HepG2 (cell line): ENCODE measurements around the gene WSCD2. TPM values are rescaled to one million over a fixed set of nuclear protein-coding genes. Genes with fewer than 3 reads are reported as not detected.

ENCODE experiments used
- ATAC-seq: fragments of 200-7000 bp; cut with Tn5 transposase; 3 replicates; pipeline ENCODE4 v1.9.1; 2020; ENCODE audit warnings: mild to moderate bottlenecking, moderate library complexity
- BruUV-seq: library from RNA; stranded (reverse); fragments of 400-500 nt; replicated peaks from 2 replicates; lab custom pipeline; 2021; lab: Mats Ljungman, UMichigan
- CTCF ChIA-PET: fragments of 300-600 bp; formaldehyde crosslinking; extraction: SDS; loops from one replicate; lab custom pipeline; 2021; ENCODE audit warnings: low total read pairs, inconsistent platforms, low intra/inter-chr PET ratio; lab: Yijun Ruan, JAX
- POLR2A ChIA-PET: fragments of 350-600 bp; sonication (Branson Sonifier 250); formaldehyde crosslinking; loops from one replicate; lab custom pipeline; 2020; ENCODE audit warnings: antibody characterized with exemption, inconsistent platforms; lab: Yijun Ruan, JAX
- DNase-seq: peaks from one replicate; pipeline ENCODE4 v3.0.0-alpha.2; 2015; ENCODE audit warnings: low spot score
- FAIRE-seq: peaks from 3 replicates; lab custom pipeline; 2011; peaks lifted over from hg19 to GRCh38; lab: Jason Lieb, UNC
- H2AFZ ChIP-seq: one replicate; pipeline ENCODE4 v1.6.1; 2011; ENCODE audit warnings: low read length, inconsistent platforms
- H3K27ac ChIP-seq: fragments of 300-600 bp; 3 replicates; pipeline ENCODE4 v1.8.0; 2011; ENCODE audit warnings: mixed run types, mild to moderate bottlenecking, mixed read lengths, low read length, inconsistent platforms; ENCODE audit not compliant: insufficient read depth; ENCODE audit errors: extremely low read length
- H3K27me3 ChIP-seq, 2 experiments: fragments of 200-600 bp in 1 of 2; 2 replicates in 1 of 2; 3 replicates in 1 of 2; pipeline versions ENCODE4 v1.6.0 to v1.8.0; 2011; ENCODE audit warnings: low read length in 2 of 2, mild to moderate bottlenecking in 2 of 2, moderate library complexity in 2 of 2, inconsistent platforms in 1 of 2; ENCODE audit not compliant: insufficient read depth in 2 of 2, control insufficient read depth in 1 of 2
- H3K36me3 ChIP-seq, 2 experiments: fragments of 200-600 bp in 1 of 2; replicated peaks in 1 of 2; 2 replicates in 1 of 2; 3 replicates in 1 of 2; pipeline versions ENCODE4 v1.5.1 to v1.8.0; 2011; ENCODE audit warnings: low read length in 2 of 2, inconsistent platforms in 1 of 2; ENCODE audit not compliant: insufficient read depth in 2 of 2, control insufficient read depth in 1 of 2
- H3K4me1 ChIP-seq: 2 replicates; pipeline ENCODE4 v1.5.1; 2012; ENCODE audit warnings: low read length, inconsistent platforms; ENCODE audit not compliant: insufficient read depth
- H3K4me2 ChIP-seq: 2 replicates; pipeline ENCODE4 v1.6.0; 2011; ENCODE audit warnings: low read depth, low read length, inconsistent platforms
- H3K4me3 ChIP-seq, 3 experiments: fragments of 200-600 bp in 1 of 3; sonication (generic), shearing (Covaris generic) in 1 of 3; replicated peaks in 1 of 3; 2 replicates each; pipeline ENCODE4 v1.5.1; 2011 to 2016; ENCODE audit warnings: low read length in 3 of 3, inconsistent platforms in 2 of 3, low read depth in 2 of 3, mild to moderate bottlenecking in 2 of 3, control low read depth in 1 of 3, mixed read lengths in 1 of 3; ENCODE audit not compliant: insufficient read depth in 1 of 3
- H3K79me2 ChIP-seq: one replicate; pipeline ENCODE4 v1.6.1; 2011; ENCODE audit warnings: low read length, inconsistent platforms; ENCODE audit not compliant: insufficient read depth
- H3K9ac ChIP-seq: 2 replicates; pipeline ENCODE4 v1.6.0; 2011; ENCODE audit warnings: mild to moderate bottlenecking, low read depth, low read length, inconsistent platforms; ENCODE audit not compliant: insufficient read depth
- H3K9me3 ChIP-seq: 2 replicates; pipeline ENCODE4 v1.5.1; 2012; ENCODE audit warnings: mild to moderate bottlenecking, low read length
- H4K20me1 ChIP-seq: 2 replicates; pipeline ENCODE4 v1.6.0; 2011; ENCODE audit warnings: inconsistent platforms, mild to moderate bottlenecking, low read length, moderate library complexity; ENCODE audit not compliant: insufficient read depth
- CHD4 ChIP-seq: fragments of 200-600 bp; sonication (generic); IDR thresholded peaks from 2 replicates; pipeline ENCODE4 v1.7.0; 2017; ENCODE audit warnings: mild to moderate bottlenecking, low read length, borderline replicate concordance
- JDP2 ChIP-seq: sonication (generic); formaldehyde crosslinking; IDR thresholded peaks from 2 replicates; pipeline ENCODE4 v1.8.1; 2022; ENCODE audit warnings: missing genetic modification reagents, borderline replicate concordance
- MAZ ChIP-seq, 2 experiments: sonication (generic) in 1 of 2; formaldehyde crosslinking in 1 of 2; IDR thresholded peaks; 2 replicates each; pipeline versions ENCODE4 v1.5.0 to v1.6.1; 2012 to 2020; ENCODE audit warnings: low read depth in 2 of 2, mild to moderate bottlenecking in 2 of 2, borderline replicate concordance in 1 of 2, improper control_type of control experiment in 1 of 2, low read length in 1 of 2, missing genetic modification reagents in 1 of 2, moderate library complexity in 1 of 2
- MED8 ChIP-seq: sonication (generic); formaldehyde crosslinking; IDR thresholded peaks from 2 replicates; pipeline ENCODE4 v1.8.1; 2023; ENCODE audit warnings: mild to moderate bottlenecking, missing genetic modification reagents; ENCODE audit not compliant: insufficient replicate concordance
- MLX ChIP-seq: IDR thresholded peaks from 2 replicates; pipeline ENCODE4 v1.6.1; 2016
- ONECUT2 ChIP-seq: sonication (generic); formaldehyde crosslinking; IDR thresholded peaks from 2 replicates; pipeline ENCODE4 v1.4.0; 2020; ENCODE audit warnings: missing genetic modification reagents
- RCOR2 ChIP-seq: IDR thresholded peaks from 2 replicates; pipeline ENCODE4 v1.6.1; 2016; ENCODE audit warnings: missing biosample characterization, missing genetic modification reagents
- RFX3 ChIP-seq: IDR thresholded peaks from 2 replicates; pipeline ENCODE4 v1.6.1; 2016; ENCODE audit warnings: missing biosample characterization, missing genetic modification reagents
- TEAD2 ChIP-seq: sonication (generic); formaldehyde crosslinking; IDR thresholded peaks from 2 replicates; pipeline ENCODE4 v1.9.0; 2021; ENCODE audit warnings: missing genetic modification reagents
- ZFP62 ChIP-seq: sonication (generic); formaldehyde crosslinking; IDR thresholded peaks from 2 replicates; pipeline ENCODE4 v1.4.0; 2020; ENCODE audit warnings: missing genetic modification reagents
- ZNF205 ChIP-seq: IDR thresholded peaks from 2 replicates; pipeline ENCODE4 v1.6.1; 2018; ENCODE audit warnings: missing biosample characterization, missing genetic modification reagents
- ZNF569 ChIP-seq: sonication (generic); formaldehyde crosslinking; IDR thresholded peaks from 2 replicates; pipeline ENCODE4 v1.5.0; 2020; ENCODE audit warnings: mild to moderate bottlenecking, missing genetic modification reagents, moderate library complexity, borderline replicate concordance
- ZSCAN5A ChIP-seq: sonication (generic); formaldehyde crosslinking; IDR thresholded peaks from 2 replicates; pipeline ENCODE4 v1.8.0; 2022; ENCODE audit warnings: mild to moderate bottlenecking, missing genetic modification reagents, borderline replicate concordance
- WGBS: methylation state at CpG from one replicate; pipeline ENCODE4 v1.1.6; 2017; ENCODE audit warnings: low lambda C conversion rate; 5-methylcytosine and 5-hydroxymethylcytosine counted together
- in situ Hi-C: cut with HindIII; loops from 2 replicates; pipeline ENCODE4 v1.10.0; 2017; ENCODE audit warnings: low pct_unique_long_range_greater_than_20kb; ENCODE audit not compliant: extremely low pct_ligation_motif_present
- intact Hi-C: fragments of 100-400 bp; cut with micrococcal nuclease; formaldehyde crosslinking; loops from one replicate; pipeline ENCODE4 v1.10.0; 2022; ENCODE audit not compliant: unreplicated experiment
- polyA plus RNA-seq, 8 experiments: library from polyadenylated mRNA; depleted of rRNA in 3 of 8; stranded (reverse) in 7 of 8; unstranded in 1 of 8; fragments of >200 nt; fragmentation: Illumina TruSeq in 4 of 8; extraction: Trizol in 4 of 8; gene quantifications; 2 replicates each; pipeline versions ENCODE4 v1.2.1 to v1.2.3, GENCODE V29; 2011 to 2016; ENCODE audit warnings: low read depth in 4 of 8, missing spikeins in 1 of 8, mixed read lengths in 1 of 8; ENCODE audit not compliant: insufficient read depth in 1 of 8
- total RNA-seq, 5 experiments: library from RNA; depleted of rRNA; stranded (reverse); fragments of >200 nt; fragmentation: Illumina TruSeq; extraction: Trizol; gene quantifications; 2 replicates each; pipeline ENCODE4 v1.2.3, GENCODE V29; 2016; ENCODE audit warnings: low read depth in 1 of 5

WSCD2 gene
- total and polyA plus RNA-seq, 2 of the 13 experiments (the other 11 are each of a cell fraction or from before 2014, with no cell fraction given), result not detected

- ATAC-seq (no peak), FAIRE-seq (no peak), DNase-seq (no peak)
- no peaks in the 10 kb centered on the region for H3K4me1 ChIP-seq
- CTCF ChIA-PET, result no interaction called here
- H3K9ac ChIP-seq, result no peak overlapping the region
- H3K27me3 ChIP-seq, result peaks cover 2 to 9% of the 10 kb centered on the region in 2 experiments; a peak in 3 of 5 replicates
- no peak overlapping the region for H3K4me2 ChIP-seq
- TF ChIP-seq MED8 (CRISPR knock-in tag) (no peak), JDP2 (CRISPR knock-in tag) (no peak), RFX3 (CRISPR knock-in tag) (no peak), RCOR2 (CRISPR knock-in tag) (no peak), CHD4 (no peak), ZNF569 (CRISPR knock-in tag) (no peak), ZNF205 (no peak), ONECUT2 (CRISPR knock-in tag) (no peak), ZSCAN5A (CRISPR knock-in tag) (no peak), MLX (no peak), TEAD2 (CRISPR knock-in tag) (no peak), MAZ (IDR thresholded peaks at IDR 0.05; ENCODE audit: borderline replicate concordance, low read depth, low read length) (no peak), MAZ (CRISPR knock-in tag; IDR thresholded peaks at IDR 0.05; ENCODE audit: low read depth) (no peak), ZFP62 (CRISPR knock-in tag) (no peak)
- in situ Hi-C loops, result no loop called here
- no peak overlapping the region for H3K27ac ChIP-seq
- intact Hi-C loops, result no loop called here
- H3K79me2 ChIP-seq, result no peaks in the 10 kb centered on the region
- POLR2A ChIA-PET, result no interaction called here
- no peaks in the 10 kb centered on the region for H3K36me3 ChIP-seq
- H3K4me3 ChIP-seq, result no peak overlapping the region
- WGBS, result 50% methylated on average over 1 of the region's 1 CpG
- H3K9me3 ChIP-seq, result no peaks in the 10 kb centered on the region
- H2AFZ ChIP-seq, result no peak overlapping the region
- no TSS peak for BruUV-seq
- H4K20me1 ChIP-seq, result no peaks in the 10 kb centered on the region
Observed at GRCh38 chr12:108116699-108117098, 12.4 kb upstream of the WSCD2 start.
